Right renal pelvis (tissue), 4 donors: ENCODE data around the gene NTRK3. TPM values are rescaled to one million over a fixed set of nuclear protein-coding genes. Genes with fewer than 3 reads are reported as not detected.

ENCODE experiments used
- DNase-seq, 4 donors: peaks; one replicate each; pipeline ENCODE4 v3.0.0-alpha.2; 2013; ENCODE audit warnings: low read depth in 4 of 4, low spot score in 3 of 4, missing footprints in 1 of 4
- polyA plus RNA-seq, 4 donors: library from polyadenylated mRNA; unstranded; fragments of 120-200 nt; gene quantifications; one replicate each; pipeline ENCODE4 v1.2.1, GENCODE V29; 2013; ENCODE audit not compliant: insufficient read length in 4 of 4

Gene NTRK3
- polyA plus RNA-seq, 4 donors = 9.3 to 15.6 (median 13.5) TPM

DNA sequence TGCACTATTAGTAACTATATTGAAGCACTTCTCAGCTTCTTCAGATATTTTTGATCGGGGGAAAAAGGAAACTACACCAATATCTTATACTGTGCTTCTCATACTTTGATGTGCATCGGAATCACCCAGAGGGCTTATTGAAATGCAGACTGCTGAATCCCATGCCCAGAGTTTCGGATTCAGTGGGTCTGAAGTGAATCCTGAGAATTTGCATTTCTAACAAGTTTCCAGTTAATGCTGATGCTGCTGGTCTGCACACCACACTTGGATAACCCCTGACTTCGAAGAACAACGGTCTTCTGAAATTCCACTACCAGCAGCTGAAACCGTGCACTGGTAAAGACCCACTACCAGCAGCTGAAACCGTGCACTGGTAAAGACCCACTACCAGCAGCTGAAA lies 243.9 kb downstream of the NTRK3 start:
- DNase-seq = no peak

DNA sequence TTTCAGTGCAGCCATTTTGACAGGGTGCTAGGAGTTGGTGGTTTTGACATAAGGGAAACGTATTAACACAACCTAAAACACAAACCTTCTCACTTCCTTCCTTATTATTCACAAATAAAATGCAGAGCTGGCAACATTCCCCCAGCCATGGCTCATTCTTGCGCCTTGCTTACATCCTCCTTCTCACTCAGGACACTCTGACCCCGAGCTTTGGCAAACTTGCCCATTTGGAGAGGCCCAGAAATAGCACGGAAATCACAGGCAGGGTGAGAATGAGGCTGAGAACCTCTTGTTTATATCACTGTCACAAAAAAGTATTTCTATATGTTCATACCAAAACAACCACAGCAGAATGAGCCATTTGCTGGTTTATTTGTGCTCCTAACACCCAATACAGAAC lies 244.3 kb downstream of the NTRK3 start:
- no peak for DNase-seq

DNA sequence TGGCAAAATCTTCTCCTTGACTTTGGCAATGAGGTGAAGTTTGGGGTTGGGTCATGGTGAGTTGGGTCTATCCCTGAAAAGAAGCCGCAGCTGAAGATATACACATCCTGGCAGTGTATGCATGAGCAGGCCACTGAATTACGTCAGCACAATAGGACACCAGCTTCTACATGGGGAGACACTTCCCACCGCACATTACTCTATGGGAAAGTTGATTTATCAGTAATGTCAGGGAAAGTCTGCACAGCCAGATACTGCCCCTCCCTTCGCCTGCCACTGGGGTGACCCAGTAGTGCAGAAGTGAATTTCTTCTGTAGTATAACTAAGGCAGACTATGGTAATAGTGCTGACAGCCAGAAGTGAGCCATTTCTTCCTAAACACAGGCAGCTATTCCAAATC lies 245.0 kb downstream of the NTRK3 start:
- no peak for DNase-seq

DNA sequence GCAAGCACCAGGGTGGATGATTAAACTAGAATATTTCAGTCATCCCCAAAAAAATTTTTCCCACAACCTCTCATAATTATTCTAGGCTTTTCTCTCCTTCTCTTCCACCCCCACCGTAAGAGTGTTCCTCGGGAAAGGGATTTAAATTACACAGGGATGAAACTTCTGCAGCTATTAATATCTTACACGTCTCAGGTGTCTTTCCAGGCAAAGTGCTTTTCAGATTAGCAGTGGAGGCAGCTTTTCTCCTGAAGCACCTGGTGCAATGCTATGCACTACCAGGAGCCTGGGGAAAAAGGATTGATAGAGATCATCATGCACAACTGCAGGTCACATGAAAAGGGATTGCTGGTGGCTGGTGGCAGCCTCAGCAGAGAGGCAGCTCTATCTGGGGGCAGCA lies 250.4 kb downstream of the NTRK3 start:
- no peak for DNase-seq

DNA sequence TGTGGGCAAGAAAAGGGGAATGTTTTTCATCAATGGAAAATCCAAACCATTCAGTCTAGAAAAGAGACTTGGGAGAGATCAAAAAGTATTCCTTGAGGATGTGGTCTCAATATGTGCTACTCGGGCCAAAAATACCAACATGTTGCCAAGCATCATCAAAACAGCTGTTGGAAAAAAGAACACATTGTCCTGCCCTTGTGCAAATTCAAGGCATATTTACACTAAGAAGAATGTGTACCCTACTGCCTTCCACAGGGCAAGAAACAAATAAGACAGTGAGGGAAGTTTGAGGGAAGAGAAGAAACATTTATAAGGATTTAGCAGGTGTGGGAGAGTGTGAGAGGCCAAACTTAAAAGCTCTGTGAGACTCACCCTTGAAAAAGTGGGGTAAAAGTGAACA lies 252.1 kb downstream of the NTRK3 start:
- DNase-seq = no peak

DNA sequence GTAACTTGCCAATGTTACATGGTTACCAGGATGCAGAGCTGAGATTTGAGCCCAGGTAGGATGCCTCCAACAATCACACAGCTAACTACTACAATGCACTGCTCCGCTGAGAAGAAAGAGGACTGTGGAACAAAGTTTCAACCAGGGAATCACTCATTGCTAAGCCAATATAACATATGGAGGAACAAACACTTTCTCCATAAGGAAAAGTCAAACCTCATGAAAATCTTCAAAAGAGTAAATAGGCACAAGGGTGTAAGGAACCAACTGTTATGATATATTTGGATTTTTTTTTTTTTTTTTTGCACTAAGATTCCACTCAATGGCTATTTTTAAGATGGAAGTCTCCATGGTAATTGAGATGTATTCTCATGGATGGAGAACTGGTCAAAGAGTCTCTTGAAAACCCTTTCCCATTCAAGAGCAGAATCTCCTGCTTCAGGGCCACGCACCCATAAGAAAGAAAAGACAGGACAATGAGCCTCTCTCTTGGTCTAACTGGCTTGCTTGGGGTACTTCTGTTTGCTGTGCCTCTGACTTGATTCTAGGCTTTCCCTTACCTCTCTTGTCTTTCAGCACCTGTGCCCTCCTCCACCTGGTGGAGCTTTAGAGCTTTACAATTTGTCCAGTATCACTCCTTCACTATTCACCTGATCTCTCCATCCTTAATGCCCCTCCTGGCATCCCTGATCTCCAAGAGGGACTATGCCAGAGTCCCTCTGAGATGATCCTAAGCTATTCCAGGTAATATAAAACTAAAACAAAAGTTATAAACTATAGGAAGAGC lies 252.8 kb downstream of the NTRK3 start:
- DNase-seq = no peak

DNA sequence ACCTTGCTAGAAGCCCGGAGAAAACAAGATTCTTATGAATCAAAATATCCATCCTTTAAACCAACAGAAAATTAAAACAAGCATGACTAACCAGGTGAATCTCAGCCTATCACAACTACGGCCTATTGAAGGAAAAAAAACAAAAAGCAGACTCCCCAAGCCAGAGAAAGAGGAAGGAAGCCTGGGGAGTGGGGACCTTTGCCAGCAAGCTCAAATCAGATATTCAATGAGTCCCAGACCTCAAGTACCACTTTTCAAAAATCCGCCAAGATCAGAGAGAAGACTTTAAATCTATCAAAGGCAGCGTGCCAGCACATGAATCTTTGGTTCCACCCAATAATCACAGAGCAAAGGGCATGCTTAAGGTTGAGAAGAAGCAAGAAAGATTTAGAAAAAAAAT lies 253.8 kb downstream of the NTRK3 start:
- no peak for DNase-seq

DNA sequence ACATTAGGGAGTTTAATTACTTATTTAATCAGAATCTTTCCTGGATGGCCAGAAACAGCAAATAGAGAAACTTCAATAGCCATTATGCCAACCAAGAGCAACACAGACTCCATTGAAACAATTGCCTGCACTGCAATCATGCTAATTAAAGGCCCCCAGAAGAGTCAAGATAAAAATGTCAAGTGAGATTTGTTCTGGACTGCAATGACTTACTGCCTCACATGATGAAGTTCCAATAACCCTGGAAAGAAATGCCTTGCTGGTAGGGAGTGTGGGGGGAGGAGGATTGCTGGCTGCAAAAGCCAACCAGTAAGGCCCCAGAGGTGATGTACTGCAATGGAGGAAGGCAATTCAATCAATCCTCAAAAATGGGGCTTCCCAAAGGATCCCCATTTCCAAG lies 257.9 kb downstream of the NTRK3 start:
- no peak for DNase-seq

DNA sequence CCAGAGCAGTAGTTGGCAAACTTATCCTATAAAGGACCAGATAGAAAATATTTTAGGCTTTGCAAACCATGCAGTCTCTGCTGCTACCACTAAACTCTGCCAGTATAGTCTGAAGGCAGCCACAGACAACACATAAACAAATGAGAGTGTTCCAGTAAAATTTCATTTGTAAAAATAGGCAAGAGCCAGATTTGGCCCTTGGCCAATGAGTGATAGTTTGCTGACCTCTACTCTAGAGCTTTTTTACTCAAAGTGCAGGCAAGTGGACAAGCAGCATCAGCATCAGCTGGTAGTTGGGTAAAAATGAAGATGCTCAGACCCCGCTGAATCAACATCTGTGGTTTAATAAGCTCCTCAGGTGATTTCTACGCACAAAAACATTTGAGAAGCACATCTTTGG lies 269.8 kb downstream of the NTRK3 start:
- DNase-seq = no peak

DNA sequence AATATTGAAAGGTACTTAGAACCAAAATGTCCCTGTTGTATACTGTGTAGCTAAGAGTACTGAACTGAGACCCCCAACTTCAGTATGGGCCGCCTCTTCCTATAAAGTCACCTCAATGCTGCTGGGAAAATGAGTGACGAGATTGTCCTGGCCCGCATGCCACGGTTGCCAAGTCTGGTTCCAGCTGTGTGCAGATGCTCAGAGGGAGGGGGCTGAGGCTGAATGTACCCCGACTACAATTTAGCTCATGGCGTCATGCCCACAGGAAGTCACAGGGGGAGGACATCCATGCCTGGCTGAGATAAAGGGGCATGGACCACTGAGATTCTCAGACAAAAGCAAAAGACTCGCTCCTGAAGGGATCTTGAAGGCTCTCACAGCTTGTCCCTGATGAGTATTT lies 271.1 kb downstream of the NTRK3 start:
- no peak for DNase-seq

DNA sequence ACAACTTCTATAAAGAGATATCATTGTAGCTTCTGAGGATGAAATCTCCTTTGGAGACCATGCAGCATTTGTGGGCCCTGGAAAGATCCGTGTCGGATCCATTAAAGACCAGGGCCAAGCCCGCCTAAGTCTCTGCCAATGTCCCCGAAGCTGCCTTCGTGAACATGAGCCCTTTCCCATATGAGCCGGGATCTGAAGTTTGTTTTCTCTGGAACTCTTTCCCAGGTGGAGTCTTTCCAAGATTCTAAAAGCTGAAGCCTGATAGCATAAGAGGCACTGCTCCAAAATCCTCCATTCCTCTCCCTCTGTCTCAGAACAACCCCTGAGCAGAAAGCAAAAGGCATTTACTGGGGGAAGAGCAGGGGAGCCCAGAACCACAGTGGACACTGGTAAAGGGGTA lies 274.6 kb downstream of the NTRK3 start:
- peak in 2 of 4 donors; percentile 18 to 34 for DNase-seq

DNA sequence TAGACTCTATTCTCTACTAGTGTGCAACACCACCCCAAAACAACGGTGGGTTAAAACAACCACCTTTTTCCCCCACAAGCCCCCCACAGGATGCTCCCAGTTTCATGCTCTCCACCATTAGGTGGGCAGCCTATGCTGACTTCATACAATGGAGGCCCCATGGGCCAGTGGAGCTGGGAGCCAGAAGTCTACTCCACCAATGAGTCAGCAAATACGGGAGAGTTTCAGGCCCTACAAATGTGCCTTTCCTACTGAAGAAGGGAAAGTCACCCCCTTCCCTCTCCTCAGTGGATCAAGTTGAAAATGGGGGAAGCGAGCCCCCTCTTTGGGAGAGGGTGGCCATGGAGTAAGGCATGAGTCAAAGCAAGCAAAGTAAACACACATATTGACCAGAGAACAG lies 278.6 kb downstream of the NTRK3 start:
- DNase-seq = no peak

DNA sequence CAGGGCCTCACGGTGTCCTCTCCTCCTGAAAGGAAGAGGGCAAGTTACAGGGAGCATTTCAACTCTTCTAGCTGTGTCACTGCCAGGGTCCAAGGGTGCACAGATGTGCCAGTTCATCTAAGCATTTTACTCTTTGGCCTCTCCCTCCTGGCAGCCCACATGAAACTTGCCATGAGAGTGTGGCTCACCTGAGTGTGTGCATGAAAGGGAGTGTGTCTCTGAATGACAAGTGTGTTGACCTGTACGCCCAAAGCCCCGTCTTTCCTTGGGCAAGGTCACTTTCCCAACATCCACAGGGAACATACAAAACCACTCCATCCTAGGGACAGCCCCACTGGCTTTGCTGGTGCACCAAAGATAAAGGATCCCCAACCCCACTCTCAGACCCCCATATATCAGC lies 280.0 kb downstream of the NTRK3 start:
- no peak for DNase-seq

DNA sequence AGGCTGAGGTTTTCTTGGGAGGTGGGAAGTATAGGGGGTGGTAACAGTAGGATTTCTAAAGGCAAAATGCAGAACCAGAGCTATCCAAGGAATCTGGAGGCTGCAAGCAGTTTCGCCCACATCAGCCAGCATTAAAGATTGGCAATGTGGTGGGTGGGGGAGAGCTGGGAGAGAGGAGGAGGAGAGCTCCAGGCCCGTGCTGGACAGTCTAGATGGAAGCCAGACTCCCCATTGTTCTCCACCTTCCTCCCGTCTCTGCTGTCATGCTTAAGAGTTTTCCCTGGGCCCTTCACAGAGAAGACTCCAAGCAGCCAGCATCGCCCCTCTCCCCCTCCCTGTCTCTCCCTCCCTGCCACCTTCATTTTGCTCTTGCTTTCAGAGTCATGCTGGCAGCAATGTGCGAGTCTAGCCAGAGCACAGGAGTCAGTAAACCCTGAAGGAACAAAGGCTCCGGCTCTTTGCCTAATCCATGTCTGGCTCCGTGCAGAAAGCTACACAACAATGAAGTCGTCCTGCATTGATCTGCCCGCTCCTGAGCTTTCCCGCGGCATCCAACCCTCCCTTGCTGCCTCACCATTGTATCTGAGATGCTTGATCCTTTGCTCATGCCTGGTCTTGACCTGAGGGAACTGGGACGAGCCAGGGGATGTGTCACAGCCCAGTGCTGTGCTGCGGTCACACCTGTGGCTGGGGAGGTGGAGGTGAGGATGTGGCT lies 282.9 kb downstream of the NTRK3 start:
- DNase-seq = no peak

DNA sequence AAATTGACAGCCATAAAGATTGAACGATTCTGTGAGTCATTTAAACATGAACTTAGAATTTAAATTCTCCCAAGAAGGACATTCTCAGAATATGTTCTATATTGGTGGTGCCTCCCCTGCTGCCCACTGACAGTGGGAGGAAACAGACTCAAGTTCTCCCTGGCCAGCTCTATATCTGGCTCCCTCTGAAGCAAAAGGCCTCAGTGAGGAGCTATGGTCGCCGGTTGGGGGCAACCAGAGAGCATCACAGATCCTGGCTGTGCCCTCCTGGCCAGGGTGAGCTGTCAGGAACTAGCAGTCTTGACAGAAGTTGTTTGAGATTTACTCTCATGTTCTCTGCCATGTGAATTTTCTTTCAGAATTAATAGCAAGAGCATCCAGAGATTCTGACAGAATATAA lies 285.5 kb downstream of the NTRK3 start:
- no peak for DNase-seq

DNA sequence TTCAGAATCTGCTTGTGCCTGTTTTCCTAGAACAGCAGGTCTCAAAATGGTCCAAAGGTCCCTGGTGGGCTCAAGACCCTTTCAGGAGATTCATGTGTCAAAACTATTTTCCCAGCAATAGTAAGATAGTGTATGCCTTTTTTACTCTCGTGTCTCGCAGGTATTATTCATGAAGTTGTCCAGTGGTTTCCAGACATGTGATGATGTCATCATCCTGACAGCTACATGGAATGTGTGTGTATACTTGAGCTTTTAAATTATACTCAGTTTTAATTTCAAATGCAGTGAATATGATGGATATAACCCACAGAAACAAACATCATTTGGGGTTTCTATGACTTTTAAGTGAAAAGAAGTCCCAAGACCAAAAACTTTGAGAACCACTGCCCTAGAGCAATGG lies 288.6 kb downstream of the NTRK3 start:
- no peak for DNase-seq

DNA sequence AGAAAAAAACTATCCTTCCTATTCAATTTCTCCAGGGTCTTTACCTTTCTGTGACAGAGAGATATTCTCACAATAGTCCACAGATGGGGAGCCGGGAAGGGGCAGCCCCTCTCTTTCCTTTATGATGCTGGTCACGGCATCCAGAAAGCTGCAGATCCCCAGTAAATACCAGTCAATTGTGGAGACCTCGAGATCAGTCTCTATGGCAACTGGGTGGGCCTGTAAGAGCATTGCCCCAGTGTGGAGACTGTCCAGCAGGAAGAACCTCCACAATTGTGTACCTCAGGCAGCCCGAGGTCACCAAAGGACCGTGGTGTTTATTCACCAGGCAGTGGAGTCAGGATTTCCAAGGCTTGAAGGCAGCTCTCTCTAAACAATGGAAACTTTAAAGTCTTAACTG lies 291.2 kb downstream of the NTRK3 start:
- DNase-seq = no peak

DNA sequence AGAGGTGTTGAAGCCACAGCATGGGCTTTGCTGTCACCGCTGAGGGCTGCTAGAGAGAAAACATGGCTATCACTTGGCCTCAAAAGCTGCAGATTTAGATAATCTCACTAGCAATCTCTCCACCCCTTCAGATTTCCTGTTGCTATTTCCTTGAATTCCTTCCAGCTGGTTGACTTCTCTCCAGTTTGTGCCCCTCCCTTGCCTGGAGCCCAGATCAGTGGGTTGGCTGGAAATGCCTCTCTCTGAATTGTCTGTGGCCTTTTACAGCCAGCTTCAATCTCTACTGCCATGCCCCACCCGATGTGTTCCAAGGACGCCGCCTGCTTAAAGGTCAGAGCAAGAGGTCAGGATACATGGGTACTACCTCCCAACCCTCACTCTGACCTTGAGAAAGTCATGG lies 294.1 kb downstream of the NTRK3 start:
- DNase-seq = no peak

DNA sequence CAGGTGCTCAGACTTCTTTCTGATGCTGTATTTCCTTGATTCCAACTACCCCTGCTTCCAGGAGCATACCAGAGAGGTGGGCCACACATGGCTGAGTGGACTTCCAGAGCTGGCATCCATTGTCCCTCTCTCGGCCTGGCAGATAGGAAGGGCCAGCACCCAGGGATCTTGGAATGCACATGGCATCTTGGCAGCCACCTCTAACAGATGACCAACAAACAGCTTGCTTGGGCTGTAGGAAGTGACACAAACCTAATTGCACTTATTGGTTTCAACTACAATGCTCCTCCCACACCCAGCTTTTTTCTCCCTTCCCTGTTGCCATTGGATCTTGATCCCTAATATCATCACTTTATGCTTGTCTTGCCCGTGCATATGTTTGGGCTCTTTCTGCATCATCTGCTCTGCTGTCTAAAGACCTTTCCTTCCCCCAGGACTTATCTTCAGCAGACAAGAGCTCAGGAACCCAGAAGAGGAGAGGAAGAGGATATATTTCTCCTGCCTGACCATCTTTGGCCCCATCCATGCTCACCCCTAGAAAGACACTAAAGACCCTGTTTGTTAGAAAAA lies 294.6 kb downstream of the NTRK3 start:
- no peak for DNase-seq

DNA sequence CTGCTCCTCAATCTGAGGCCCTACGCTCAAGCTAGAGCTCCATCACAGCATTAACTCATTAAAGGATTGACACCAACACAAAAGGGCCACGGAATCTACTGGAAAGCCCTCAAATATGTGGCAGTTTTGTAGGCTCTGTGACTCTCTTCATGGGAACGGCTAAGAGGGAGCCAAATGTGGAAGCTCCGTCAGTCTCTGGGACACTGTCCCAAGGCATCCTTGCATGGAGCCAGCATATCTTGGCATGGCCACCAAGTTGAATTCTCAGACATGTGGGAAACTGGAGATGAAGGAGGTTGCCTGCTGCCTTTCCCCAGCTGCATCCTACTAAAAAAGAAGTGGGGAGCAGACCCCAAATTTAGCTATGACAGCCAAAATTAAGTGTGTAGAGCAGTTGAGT lies 296.9 kb downstream of the NTRK3 start:
- no peak for DNase-seq

DNA sequence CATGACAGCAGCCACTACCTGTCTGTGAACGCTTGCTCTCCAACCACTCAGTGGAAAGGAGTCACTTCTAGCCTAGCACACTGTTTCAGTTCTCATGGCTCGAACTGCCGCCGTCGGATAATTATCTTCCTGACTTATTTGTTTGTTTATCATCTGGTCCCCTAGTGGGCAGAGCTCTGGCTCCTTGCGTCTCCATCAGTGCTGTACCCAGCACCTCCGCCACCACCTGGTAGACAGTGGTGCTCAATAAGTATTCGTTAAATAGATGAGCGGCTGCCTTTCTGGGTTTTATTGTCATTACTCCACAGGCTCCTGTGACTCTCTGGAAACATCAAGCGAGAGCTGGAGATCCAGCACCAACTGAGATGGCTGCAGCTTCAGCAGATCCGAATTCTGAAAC lies 297.5 kb downstream of the NTRK3 start:
- no peak for DNase-seq

DNA sequence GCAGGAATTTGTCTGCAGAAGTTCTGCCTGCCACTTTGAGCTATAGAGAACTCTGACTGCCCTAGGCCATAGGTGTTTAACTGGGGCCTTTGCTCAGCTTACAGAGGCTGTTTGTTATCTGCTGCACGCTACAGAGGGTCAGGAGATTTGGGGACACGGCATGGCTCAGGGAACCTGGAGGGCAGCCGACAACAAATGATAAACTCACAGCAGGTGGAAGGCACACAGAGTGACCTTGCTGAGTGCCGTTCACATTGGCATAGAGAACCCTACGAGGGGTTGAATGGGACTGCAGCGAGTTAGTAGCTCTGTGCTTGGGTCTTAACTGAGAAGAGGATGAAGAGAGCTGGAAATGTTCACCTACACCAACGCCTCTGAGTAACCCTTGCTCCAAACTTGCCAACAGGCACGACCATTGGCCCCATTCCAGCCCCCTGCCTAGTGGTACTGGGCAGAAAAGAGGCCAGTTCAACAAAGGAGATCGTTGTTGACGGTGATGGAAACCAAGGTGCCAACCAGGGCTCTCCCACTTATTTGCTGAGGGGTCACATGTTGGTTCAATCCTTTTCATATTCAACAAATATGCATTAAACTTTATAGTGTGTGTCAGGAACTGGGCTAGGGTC lies 301.1 kb downstream of the NTRK3 start:
- no peak for DNase-seq
